GM12874 (cell line): Measurements from ENCODE around the gene ALKAL2.

ENCODE experiments used
- CTCF ChIP-seq: IDR thresholded peaks from 2 replicates; pipeline ENCODE4 v1.5.1; 2011; ENCODE audit warnings: low read depth, mild to moderate bottlenecking, control low read depth, low read length, moderate library complexity; ENCODE audit not compliant: insufficient read depth

The ALKAL2 gene

DNA sequence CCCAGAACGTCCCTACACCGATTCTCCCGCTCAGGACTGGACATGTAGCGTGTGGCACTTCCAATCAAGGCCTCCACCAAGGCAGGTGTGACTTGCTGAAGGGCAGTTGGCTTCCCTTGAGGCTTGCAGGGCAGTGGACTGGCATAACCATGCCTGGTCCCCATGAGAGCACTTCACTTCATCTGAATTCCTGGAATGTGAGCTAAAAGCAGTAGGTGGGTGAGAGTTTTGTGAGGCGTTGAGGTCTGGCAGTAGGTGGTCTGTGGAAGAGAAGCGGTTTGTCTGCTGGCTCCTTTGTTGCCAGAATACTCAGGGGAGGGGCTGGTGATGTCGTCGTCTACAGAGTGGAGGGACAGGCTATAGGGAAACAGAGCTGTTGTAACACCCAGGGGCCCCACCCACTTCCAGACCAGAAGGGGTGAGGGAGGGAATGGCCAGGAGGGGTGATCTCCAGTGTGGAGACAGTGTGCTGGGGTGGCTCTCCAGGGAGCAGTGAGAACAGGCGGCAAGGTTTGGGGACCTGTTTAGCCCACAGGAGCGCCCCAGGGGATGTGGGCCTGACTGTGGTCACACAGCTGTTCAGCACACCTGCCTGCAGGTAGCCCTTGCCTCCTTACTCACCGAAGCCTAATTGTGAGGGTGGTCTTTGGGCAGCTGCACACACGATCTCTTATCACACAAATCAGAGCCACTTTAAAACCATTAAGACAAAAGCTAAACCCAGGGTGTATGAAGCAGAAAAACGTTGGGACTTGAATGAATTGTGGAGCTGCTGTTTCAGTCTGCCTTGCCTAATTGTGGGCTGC, 21.5 kb upstream of the ALKAL2 start:
- no peak for TF ChIP-seq CTCF

DNA sequence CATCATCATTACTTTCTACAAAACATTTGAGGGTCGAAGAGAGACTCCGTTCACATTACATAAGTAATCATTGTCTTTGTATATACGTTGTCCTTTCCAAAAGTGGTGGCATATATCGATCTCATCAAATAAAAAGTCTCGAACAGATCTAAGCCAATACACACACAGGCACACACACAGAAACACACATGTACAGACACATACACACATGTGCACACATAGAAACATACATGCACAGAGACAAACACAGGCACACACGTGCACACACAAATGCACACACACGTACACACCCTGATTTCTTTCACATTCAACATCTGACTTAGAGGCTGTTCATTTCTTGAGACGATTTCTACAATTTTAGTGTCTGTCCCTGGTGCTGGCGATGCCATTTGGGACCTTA, 17.5 kb upstream of the ALKAL2 start:
- TF ChIP-seq CTCF = no peak

DNA sequence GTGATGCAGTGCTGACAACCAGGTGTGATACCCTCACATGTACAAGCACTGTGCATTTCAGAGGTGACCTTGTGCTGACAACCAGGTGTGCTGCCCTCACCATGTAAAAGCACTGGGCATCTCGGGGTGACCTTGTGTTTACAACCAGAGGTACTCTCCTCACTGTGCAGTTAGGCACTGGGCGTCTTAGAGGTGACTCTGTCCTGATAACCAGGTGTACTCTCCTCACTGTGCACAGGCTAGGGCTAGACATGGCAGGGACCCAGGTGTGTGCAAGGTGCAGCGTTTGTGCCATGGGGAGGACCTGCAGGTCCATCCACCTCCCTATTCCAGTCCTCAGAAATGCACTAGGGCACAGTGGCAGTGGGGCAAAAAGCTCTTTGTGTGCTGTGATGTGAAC, 8.5 kb upstream of the ALKAL2 start:
- no peak for TF ChIP-seq CTCF

DNA sequence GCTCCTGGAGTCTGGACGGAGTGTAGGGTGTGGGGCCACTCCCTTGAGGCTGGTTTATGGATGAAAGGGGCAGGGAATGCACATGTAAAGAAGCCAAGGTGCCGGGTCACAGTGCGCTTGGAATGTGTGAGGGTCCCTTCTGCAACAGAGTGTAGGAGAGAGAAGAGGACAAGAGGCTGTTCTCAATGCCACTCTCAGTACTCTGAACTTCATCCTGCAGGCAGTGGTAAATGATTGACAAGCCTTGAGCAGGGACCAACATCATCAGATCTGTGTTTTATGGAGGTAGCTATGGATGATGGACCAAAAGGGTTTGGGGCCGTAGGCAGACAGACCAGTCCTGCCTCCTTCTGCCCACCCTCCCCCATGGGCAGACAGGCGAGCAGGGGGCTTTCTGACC, 7.2 kb upstream of the ALKAL2 start:
- TF ChIP-seq CTCF = no peak

DNA sequence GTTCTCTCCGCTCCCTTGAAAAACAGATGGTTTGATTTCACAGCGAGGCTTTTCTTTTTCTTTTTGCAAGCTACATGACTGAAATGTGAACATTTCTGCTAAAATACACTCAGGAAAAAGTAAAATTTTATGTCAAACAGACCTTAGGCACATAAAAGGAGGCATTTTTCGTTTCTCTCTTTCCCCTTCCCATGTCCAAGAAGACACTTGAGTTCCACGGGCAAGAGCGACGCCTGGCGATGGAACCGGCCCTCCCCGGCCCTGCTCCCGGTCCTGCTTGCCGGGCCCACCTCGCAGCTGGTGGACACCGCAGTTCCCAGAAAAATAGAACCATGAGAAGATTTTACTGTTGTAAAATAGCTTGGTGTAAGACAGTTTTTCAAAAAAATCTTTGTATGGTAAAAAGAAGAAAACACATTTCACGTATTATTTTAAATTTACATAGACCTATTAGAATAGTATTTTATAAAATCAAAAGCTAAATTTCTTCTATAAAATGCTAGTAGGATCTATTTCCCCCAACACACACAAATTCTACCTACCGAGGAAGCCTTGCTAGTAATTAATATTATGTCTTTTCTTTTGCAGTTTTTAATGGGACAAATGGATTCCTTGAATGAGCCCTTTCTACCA, 2.3 kb upstream of the ALKAL2 start:
- TF ChIP-seq CTCF = peak; percentile 63

DNA sequence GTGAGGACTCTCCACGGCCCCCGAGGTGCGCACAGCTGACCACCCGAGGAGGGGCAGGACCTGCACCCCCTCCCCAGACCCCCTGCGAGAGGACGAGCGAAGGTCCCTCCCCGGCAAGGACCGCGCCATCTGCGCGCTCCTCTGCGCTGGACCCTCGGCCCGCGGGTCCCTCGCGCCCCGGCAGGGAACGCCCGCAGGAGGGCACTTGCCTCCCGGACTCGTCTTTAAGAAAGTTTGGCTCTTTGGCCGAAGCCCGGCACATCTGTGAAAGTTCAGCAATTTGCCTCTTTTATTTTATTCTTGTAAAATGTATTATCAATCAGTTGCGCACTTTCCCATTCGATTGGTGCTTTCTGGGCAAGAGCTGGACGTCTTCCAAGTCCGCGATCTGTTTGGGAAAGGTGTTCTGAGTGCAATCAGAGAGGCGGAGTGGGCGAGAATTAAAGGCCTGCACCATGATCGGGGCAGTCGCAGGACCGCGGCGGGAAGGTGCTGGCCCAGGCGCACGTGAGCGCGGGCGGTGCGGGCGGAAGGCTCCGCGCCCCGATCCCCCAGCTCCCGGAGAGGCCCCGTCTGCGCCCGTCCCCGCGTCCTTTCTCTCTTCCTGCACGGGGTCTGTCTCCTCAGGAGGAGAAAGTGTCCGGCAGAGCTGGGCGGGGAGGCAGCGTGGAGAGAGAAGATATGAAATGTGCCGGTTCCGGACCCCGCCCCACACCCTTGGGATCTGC, 1.6 kb upstream of the ALKAL2 start:
- TF ChIP-seq CTCF = no peak

DNA sequence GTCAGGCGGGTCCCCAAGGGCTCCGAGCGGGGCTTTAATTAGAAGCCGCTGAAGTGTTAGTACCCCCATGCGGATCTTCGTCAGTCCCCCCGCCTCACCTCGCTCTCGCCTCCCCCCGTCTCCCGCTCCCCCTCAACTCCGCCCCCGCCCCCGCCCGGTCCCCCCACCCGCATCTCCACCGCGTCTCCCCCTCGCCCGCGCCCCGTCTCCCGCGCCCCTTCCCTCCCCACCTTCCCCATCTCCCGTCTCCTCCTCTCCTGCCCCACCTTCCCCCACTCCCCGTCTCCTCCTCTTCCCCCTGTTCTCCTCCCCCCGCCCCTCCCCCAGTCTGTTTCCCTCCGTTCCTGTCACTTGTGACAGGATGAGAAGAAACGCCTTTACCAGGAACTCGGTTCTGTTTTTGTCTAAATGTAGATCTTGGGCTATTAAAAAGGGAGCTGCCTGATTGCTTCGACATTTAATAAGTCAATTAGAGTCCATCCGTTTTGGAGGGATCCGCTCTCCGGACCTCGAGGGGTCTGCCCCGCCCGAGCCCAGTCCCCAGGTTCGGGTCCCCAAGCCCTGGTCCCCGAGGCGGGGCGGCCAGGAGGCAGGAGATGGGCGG, 969 bp upstream of the ALKAL2 start:
- TF ChIP-seq CTCF = no peak
